ENCODE data around the gene KDM6B.

The KDM6B gene

DNA sequence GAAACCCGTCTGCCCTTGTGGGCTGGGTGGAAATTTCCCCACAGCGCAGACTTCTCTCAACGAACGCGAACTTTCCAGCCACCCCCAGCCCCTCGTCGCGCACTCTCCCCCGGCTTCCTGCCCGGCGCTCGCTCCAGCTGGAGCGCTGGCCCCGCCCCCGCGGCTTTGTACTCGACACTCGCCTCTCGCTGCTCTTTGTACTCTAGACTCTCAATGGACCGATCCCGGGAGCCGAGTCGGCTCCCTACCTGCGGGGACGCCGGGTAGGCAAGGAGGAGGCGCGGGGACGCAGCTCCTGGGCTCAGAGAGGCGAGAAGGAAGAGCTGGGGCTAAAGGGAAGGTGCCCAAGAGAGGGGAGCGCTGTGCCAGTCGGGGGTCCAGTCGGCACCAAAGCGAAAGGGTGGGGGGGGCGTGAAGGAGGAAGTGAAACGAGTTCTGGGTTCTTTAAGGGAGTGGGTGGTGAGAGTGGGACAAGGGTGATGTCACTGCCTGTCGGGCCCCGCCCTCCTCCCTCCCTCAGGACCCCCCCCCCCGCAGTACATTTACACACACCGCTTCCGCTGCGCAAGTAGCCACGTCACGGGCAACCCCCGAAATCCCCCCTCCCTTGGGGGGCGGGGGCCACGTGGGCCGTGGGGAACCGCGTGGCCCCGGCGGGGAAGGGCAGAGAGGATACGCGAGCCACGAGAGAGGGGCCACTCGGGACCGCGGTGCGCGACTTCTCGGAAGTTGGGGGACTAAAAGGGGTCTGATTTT is 9.7 kb downstream of the KDM6B start:
- Histone ChIP-seq H3K9me3 (no peaks in the 10 kb centered on the region), H3K36me3 (peaks cover 13% of the 10 kb centered on the region), H3K4me3 (ENCODE audit: low read depth, low read length) (peak overlapping the region; percentile 77), H3K27me3 (no peaks in the 10 kb centered on the region), H3K4me1 (peaks cover under 1% of the 10 kb centered on the region)
- DNase-seq, result peak; percentile 76
- TF ChIP-seq, protein P1, sequence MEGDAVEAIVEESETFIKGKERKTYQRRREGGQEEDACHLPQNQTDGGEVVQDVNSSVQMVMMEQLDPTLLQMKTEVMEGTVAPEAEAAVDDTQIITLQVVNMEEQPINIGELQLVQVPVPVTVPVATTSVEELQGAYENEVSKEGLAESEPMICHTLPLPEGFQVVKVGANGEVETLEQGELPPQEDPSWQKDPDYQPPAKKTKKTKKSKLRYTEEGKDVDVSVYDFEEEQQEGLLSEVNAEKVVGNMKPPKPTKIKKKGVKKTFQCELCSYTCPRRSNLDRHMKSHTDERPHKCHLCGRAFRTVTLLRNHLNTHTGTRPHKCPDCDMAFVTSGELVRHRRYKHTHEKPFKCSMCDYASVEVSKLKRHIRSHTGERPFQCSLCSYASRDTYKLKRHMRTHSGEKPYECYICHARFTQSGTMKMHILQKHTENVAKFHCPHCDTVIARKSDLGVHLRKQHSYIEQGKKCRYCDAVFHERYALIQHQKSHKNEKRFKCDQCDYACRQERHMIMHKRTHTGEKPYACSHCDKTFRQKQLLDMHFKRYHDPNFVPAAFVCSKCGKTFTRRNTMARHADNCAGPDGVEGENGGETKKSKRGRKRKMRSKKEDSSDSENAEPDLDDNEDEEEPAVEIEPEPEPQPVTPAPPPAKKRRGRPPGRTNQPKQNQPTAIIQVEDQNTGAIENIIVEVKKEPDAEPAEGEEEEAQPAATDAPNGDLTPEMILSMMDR (IDR thresholded peaks at IDR 0.05; ENCODE audit: low read depth, low read length), result no peak

DNA sequence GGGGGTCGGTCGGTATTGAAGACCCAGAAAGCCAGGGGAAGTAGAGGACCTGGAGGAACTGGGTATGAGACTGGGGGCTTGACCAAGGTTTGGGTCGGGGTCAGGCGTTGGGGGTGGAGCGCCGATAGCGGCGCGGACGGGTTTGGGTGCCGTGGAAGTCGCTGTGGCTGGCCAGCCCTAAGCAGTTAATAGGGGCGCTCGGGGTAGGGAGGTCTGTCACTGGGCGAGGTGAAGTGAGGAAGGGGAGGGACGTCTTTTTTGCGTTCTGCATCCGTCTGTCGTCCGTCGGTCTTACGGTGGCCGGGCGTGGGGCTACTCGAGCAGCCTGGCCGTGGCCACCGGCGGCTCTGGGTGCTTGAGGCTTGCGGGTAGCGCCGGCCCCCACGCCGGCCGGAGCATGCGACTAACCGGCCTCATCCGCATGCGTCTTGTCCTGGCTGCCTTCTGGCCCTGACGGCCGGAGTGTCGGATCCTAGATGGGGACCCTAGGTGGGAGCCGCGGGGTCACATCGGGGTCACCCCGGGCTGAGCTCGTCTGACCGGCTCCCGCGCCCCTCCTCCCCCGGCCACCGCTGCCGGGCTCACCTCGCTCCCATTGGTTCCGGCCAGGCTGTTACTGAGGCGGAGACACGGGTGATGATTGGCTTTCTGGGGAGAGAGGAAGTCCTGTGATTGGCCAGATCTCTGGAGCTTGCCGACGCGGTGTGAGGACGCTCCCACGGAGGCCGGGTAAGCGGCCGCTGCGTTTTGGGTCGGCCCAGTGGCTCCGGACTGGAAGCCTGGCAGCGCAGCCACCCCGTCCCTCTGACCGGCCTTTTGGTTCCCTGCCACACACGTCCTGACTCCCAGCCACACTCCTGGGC is 10.5 kb downstream of the KDM6B start:
- H3K4me3 ChIP-seq (ENCODE audit: low read depth, low read length), result peak overlapping the region; percentile 77
- no peaks in the 10 kb centered on the region; the same call in 1 of the 2 replicates for H3K4me1 ChIP-seq
- TF ChIP-seq, protein P1 (IDR thresholded peaks at IDR 0.05; ENCODE audit: low read depth, low read length), result no peak
- no peaks in the 10 kb centered on the region for H3K27me3 ChIP-seq
- peaks cover 19% of the 10 kb centered on the region for H3K36me3 ChIP-seq
- DNase-seq, result peak; percentile 83
- H3K9me3 ChIP-seq, result no peaks in the 10 kb centered on the region

DNA sequence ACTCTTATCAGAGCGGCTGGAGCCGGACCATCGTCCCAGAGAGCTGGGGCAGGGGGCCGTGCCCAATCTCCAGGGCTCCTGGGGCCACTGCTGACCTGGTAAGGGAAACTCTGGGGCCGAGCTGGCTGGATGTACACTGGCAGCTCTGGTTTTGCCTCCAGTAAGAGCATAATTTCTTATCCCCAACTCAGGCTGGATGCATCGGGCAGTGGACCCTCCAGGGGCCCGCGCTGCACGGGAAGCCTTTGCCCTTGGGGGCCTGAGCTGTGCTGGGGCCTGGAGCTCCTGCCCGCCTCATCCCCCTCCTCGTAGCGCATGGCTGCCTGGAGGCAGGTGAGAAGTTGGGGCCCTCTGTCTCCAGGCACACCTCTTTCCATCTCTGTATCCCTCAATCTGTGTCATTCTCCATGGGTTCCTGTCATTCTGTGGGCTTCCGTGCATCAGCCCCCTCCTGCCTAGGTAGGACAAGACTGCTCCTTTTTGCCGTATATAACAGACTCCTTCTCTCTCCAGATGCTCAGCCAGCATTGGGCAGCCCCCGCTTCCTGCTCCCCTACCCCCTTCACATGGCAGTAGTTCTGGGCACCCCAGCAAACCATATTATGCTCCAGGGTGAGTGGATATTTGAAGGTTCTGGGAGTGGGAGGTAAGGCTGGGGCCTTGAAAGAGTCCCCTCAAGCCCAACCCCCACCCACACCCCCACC is 11.5 kb downstream of the KDM6B start:
- no peaks in the 10 kb centered on the region for H3K9me3 ChIP-seq
- no peak for DNase-seq
- peaks cover 17% of the 10 kb centered on the region for H3K36me3 ChIP-seq
- no peaks in the 10 kb centered on the region; the same call in 1 of the 2 replicates for H3K4me1 ChIP-seq
- H3K4me3 ChIP-seq (ENCODE audit: low read depth, low read length), result peak overlapping the region; percentile 77; the same call in 1 of the 2 replicates
- TF ChIP-seq, protein P1 (IDR thresholded peaks at IDR 0.05; ENCODE audit: low read depth, low read length), result no peak
- H3K27me3 ChIP-seq, result no peaks in the 10 kb centered on the region

DNA sequence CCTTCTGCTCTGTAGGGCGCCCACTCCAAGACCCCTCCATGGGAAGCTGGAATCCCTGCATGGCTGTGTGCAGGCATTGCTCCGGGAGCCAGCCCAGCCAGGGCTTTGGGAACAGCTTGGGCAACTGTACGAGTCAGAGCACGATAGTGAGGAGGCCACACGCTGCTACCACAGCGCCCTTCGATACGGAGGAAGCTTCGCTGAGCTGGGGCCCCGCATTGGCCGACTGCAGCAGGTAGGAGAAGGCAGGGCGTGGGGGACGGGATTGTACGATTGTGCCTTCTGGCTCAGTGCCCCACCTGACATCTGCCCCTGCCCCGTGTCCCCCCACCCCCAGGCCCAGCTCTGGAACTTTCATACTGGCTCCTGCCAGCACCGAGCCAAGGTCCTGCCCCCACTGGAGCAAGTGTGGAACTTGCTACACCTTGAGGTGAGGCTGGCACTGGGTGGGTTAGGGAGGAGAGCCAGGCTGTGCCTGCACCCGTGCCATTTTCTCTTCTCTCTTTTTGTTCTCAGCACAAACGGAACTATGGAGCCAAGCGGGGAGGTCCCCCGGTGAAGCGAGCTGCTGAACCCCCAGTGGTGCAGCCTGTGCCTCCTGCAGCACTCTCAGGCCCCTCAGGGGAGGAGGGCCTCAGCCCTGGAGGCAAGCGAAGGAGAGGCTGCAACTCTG is 12.2 kb downstream of the KDM6B start:
- Histone ChIP-seq H3K9me3 (no peaks in the 10 kb centered on the region), H3K4me3 (ENCODE audit: low read depth, low read length) (no peak overlapping the region), H3K27me3 (no peaks in the 10 kb centered on the region), H3K4me1 (no peaks in the 10 kb centered on the region), H3K36me3 (peaks cover 15% of the 10 kb centered on the region; the same call in 1 of the 2 replicates)
- TF ChIP-seq, protein P1 (IDR thresholded peaks at IDR 0.05; ENCODE audit: low read depth, low read length), result no peak
- DNase-seq, result no peak

DNA sequence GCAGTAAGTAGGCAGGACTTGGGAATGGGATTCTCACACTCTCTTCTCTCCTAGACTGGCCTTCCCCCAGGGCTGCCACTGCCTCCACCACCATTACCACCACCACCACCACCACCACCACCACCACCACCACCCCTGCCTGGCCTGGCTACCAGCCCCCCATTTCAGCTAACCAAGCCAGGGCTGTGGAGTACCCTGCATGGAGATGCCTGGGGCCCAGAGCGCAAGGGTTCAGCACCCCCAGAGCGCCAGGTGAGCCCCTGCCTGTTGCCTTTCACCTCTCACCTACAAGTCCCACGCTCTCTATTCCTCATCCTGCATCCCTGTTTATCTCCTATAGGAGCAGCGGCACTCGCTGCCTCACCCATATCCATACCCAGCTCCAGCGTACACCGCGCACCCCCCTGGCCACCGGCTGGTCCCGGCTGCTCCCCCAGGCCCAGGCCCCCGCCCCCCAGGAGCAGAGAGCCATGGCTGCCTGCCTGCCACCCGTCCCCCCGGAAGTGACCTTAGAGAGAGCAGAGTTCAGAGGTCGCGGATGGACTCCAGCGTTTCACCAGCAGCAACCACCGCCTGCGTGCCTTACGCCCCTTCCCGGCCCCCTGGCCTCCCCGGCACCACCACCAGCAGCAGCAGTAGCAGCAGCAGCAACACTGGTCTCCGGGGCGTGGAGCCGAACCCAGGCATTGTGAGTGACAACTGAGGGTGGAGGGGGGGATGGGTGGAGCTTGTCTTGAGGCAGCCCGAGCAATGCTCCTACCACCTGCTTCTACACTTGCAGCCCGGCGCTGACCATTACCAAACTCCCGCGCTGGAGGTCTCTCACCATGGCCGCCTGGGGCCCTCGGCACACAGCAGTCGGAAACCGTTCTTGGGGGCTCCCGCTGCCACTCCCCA is 13.0 kb downstream of the KDM6B start:
- peaks cover 22% of the 10 kb centered on the region for H3K36me3 ChIP-seq
- TF ChIP-seq, protein P1 (IDR thresholded peaks at IDR 0.05; ENCODE audit: low read depth, low read length), result no peak
- DNase-seq, result no peak
- H3K27me3 ChIP-seq, result no peaks in the 10 kb centered on the region
- no peak overlapping the region for H3K4me3 ChIP-seq (ENCODE audit: low read depth, low read length)
- H3K9me3 ChIP-seq, result no peaks in the 10 kb centered on the region
- peaks cover 1% of the 10 kb centered on the region; the same call in 1 of the 2 replicates for H3K4me1 ChIP-seq
